NCI-H1694 (cell line): ENCODE data around the gene CUL2.
A peak's percentile ranks its signal among the peaks of the same experiment; 100 is the strongest.
"Not testable (repeated sequence)": the region's sequence is repeated elsewhere in the genome, so short reads cannot be mapped to it uniquely, and the experiment has no call there.

Experiments
- DNase-seq: peaks from one replicate; lab custom pipeline; 2025; lab: John Stamatoyannopoulos, UW

The CUL2 gene

DNA sequence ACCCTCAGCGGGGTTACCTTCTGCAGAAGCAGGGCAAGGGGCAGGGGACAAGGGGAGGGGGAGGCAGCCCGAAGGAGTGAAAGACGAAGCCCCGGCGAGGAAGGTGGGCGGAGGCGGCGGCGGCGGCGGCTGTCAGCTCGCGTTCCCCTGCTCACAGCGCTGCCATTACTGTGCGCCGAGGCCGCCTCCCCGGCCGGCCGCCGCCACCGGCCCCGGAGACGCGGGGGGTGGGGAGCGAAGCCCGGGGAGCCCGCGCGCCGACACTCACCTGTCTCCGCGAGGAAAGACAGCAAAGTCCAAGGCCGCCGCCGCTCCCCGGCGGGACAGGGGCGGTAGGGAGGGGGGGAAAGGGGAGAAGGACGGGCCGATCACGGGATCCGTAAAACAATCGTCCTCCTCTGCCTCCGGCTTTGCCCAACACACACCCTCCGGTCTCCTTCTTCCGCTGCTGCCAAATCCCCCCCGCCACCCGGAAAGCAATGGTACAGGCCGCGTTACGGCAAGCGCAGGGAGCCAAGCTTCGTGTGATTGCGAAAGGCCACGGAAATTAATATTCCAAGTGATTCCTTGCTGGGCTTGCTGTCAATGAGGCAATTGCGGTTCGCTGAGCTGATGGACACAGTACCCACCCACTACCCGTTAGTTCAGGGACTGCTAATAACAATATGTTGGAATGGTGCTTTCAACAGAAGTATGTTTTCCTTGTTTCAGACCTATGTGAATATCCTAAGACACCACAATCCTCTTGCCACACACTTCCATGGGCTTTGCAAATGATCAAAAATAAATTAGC lies at the start of gene CUL2:
Gene CUL2 (minus strand): TSS at position 180 of the 793 bp plus-strand sequence. CDS start 19,024 bp downstream, outside the sequence.
- peak; percentile 86 for DNase-seq

DNA sequence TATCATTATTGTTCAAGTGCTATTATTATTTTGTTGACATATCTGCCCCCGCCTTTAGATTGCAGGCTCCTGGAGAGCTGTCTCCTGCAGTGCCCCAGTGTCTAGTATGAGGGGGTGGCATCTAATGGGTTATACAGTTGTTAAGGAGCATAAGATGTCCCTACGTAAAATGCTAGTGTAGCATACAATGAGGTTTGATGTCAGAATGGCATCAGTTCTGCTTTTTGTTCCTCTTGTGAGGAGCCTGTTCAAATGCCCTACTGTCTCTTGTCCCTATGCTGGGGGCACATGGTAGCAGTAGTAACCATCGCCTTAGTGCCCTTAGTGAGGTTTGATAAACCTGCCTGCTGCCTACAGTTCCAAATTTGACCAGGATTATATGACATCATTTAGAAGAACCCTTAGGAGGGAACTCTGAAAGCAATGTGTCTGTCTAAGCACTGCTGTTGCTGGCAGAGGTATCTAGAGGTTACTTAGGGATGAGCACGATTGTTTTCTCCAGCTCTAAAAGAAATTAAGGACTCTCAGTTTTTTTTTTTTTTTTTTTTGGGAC lies 46.2 kb upstream of the CUL2 start:
- DNase-seq, result no peak

DNA sequence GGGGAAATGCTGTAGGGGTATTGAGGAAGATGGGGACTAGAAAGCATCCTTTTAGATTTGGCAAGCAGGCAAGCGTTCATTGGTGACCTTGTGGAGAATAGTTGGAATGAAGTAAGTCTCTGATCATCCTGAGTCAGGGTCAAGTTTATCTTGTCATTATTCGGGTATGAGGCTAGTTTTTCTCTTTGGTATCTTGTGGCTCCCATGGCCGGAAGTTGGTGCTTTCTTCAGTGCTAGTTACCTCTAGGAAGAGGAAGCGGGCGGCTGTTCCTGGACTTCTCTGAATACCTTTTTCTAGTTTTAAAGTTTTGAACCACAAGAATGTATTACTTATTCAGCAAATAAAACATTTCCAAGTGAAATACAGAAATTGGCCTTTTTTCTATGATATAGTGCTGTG lies 45.7 kb upstream of the CUL2 start:
- DNase-seq, result no peak

DNA sequence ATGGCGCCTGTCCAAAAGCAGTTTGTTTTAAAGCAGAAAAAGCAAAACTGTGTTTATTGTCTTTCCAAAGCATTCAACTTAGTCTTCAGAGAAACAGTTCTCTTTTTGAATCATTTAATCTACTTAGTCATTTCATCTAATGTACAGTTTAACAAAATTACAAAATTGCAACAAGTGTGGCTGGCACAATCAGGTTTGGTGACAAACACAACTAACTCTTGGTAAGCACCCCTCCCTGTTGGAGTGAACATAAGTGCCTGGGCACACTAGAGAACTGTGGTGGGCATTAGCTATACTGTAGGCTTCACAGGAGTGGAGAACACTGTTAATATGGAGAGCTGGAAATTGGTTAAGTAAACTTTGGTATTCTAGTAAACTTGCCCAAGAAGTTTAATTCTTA lies 43.4 kb upstream of the CUL2 start:
- no peak for DNase-seq

DNA sequence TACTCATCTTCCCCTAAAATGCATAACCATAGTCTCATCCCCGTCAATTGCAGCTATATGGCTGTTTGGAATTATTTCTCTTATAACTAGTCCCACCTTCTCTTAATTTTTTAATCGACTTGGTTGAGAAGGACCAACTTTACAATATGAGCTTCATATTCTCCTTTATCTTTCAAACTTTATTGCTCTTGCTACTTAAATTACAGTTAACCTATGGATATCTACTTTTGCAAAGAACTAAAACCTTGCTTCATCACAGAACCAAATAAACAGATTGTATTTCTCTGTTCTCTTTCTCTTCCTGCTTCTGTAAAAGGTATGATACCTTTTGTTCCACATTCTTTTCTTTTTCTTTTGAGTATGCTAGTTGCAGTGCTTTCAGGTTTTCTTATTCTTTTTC lies 42.6 kb upstream of the CUL2 start:
- no peak for DNase-seq

DNA sequence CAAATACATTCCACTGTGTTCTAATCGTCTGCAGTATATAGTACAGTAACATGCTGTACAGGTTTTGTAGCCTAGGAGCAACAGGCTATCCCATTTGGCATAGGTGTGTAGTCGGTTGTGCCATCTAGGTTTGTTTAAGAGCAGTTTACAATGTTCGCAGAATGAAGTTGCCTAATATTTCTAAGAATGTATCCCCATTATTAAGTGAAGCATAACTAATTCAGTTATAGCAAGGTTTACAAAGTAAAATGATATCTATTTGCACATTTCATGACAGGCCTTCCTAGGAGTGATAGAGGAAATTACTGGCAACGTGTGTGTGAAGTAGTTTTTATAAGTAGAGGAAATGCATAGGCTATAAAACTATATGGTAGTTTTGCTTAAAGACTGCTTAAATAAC lies 40.5 kb upstream of the CUL2 start:
- no peak for DNase-seq

DNA sequence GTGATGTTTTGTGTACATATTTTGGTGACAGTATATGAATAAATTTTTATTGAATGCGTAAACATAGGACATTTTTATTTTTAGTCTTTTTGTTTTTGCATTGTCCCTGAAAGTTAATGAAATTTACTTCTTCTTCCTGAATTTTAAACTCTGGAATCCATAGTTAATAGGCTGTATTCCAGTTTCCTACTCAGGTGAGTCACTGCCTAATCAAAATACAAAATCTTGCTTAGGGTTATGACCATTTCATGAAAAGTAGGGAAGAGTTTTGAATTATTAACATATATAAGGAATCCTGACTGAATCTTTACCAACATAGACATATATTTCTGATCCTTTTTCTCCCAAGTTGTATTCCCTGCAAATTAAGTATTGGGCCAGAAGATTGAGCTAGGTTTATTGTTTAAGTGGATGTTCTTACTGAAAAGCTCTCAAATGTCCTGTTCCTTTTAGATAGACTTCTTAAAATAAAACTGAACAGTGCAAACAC lies 39.1 kb upstream of the CUL2 start:
- no peak for DNase-seq

DNA sequence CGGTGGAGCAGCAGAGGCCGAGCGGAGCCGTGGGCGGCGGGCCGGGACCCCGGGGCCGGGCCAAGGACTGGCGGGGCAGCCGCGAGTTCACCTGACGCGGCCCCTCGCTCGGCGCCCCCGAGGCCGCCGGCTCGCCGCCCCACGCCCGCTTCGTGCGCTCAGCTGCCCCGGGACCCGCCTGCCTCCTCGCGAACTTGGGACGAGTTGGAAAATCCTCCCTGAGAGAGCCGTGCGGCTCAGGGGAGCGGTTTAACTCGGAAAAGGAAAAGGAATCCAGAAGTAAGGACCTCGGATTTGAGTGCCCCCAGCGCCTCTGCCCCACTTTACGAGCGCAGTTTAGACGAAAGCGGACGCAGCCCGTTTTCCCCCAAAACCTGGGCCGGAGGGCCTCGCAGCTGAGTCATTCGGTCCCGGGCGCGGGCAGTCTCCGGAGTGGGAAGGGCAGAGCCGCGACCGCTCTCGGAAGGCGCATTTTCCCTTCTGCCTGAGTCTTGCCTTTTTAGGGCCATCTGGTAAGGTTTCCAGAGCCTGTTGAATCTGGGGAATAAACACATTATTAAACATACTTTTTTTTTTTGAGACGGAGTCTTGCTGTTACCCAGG lies 37.2 kb upstream of the CUL2 start:
- DNase-seq, result no peak

DNA sequence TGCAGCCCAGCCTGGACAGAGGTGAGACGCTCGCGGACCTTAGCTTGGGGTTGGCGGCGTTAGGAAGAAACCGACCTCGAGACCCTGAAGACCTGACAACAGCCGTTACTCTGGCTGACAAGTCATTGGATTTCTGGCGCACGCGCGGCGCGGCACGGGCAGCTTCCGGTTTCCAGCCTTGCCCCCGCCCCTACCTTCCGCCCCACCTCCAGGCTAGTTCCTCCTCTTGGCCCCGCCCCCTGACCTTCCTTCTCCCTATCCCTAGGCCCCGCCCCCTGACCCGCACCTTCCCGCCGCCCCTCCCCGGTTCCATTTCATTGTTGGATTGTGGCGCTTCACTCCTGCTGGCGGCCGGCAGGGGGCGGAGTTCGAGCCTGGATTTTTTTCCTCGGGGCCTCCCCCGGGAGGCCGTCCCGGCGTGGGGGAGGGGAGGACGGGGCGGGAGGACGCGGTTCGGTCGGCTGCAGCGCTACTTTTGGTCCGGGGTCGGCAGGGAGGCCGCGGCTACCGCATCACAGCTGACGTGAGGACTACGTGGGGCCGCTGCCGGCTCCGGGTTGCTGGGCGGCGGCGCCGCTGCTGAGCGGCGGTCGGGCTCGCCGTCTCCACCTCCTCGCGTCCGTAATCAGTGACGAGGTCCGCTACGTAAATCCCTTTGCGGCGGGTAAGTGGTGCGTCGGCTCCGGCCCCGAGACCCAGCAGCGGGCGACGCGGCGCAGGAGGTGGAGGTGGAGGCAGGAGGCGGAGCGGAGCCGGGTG lies 36.6 kb upstream of the CUL2 start, which contains the start of gene CREM:
Gene CREM (plus strand): TSS at position 317 of the 759 bp plus-strand sequence. CDS start 10,990 bp downstream, outside the sequence.
- DNase-seq, result peak; percentile 97

DNA sequence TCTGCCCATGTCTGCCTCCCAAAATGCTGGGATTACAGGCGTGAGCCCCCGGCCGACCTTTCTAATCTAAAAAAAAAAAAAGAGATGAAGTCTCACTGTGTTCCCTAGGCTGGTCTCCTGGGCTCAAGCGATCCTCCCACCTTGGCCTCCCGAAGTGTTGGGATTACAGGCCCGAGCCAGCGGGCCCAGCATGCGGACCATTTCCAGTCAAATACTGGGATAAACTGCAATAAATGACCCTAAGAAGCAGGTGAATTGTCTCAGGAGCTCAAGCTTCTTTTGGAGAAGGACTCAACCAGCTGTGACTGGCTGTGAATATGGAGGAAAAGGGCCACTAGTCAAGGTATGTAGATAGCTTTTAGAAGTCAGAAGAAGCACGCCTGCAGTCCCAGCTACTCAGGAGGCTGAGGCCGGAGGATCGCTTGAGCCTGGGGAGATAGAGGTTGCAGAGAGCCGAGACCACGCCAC lies 36.0 kb upstream of the CUL2 start:
- DNase-seq, result no peak

DNA sequence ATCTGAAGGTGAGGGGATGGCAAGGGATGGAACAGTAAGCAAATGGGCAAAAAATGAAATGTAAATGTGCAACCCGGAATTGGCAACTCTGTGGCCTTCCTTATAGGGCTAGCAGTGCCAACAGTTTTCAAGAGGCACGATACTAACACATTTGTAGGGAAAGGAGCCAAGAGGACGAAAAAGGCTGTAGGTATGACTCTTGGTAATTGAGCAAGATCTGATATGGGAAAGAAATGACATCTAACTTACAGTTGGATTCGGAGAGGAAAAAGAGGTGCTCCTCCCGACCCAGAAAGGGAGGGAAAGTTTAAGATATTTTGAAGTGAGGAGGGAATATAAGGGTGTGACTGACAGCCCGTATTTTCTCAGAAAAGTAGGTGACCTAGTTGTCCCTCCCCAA lies 34.4 kb upstream of the CUL2 start:
- no peak for DNase-seq

DNA sequence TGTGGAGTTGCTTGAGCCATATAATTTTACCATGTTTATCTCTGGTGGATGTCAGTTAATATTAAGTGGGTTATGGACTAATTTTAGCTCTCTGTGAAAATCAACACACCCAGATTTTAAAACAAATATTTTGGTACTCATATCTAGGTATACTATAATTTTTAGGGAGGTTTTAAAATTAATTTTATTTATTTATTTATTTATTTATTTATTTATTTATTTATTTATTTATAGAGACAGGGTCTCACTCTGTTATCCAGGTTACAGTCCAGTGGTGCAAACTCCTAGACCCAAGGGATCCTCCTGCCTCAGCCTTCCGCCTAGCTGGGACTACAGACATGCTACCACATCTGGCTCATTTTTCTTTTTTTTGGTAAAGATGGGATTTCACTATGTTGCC lies 29.2 kb upstream of the CUL2 start:
- DNase-seq, result no peak

DNA sequence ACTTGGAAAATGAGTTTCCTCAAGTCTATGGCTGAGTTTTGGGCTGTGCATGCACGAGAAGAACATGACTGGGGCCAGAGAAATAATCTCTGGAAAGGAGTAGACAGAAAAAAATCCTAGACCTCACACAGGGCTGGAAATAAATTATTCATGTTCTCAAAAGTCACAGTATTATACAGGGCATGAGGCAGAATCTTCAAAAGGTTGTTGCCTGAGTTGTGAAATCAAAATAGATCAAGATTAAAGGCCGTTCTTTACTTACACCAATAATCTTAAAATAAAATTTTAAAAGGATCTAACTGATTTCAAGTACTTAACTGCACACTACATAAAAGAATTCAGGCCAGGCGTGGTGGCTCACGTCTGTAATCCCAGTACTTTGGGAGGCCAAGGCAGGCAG lies 22.4 kb upstream of the CUL2 start:
- DNase-seq, result no peak

DNA sequence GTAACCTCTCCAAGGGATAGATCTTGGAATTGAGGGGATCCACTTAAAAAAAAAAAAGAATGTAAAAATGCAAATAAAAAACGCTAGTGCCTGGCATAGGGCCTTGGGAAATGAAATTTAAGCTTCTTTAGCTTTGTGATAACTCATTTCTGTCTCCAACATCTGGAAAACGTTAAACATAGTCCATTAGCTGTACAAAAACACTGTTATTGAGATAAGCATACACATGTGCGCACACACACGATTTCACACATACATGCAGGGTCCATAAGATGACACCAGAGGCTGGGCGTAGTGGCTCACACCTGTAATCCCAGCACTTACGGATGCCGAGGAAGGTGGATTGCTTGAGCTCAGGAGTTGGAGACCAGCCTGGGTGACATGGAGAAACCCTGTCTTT lies 13.7 kb upstream of the CUL2 start:
- DNase-seq, result no peak

DNA sequence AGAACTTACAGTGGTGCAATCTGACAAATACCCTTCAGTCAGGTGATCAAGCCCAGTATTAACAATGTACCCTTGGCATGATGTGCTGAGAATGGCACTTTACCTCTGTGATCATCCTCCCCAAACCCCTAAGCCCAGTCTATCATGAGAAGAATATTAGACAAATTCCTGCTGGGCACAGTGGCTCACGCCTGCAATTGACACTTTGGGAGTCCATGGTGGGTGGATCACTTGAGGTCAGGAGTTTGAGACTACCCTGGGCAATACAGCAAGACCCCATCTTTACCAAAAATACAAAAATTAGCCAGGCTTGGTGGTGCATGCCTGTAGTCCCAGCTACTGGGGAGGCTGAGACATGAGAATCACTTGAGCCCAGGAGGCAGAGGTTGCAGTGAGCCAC lies 7.4 kb upstream of the CUL2 start:
- DNase-seq, result no peak

DNA sequence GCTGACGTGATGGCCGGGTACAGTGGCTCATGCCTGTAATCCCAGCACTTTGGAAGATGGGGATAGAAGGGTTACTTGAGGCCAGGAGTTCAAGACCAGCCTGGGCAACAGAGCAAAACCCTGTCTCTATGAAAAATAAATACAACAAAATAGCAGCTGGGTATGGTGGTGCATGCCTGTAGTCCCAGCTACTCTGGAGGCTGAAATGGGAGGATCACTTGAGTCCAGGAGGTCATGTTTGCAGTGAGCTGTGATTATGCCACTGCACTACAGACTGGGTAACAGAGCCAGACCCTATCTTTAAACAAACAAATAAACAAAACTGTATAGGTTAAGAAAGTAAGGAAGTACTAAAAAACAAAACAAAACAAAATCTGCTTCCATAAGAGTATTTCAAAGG lies 6.2 kb upstream of the CUL2 start:
- no peak for DNase-seq

DNA sequence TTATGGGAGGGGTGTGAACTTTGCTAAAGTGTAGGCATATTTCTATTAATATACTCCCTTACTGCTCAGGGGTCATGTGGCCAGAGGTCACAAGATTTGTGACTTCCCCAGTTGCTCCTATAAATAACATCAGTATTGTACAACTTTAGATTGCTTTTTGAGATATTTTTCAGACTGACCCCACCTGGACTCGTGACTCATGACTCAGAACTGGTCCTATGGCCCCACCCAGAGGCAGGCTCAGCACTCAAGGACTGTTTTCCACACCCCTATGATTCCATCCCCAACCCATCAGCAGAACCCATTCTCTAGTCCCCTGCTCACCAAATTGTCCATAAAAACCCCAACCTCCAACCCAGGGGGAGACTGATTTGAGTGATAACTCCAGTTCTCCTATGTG lies 2.7 kb upstream of the CUL2 start:
- no peak for DNase-seq

DNA sequence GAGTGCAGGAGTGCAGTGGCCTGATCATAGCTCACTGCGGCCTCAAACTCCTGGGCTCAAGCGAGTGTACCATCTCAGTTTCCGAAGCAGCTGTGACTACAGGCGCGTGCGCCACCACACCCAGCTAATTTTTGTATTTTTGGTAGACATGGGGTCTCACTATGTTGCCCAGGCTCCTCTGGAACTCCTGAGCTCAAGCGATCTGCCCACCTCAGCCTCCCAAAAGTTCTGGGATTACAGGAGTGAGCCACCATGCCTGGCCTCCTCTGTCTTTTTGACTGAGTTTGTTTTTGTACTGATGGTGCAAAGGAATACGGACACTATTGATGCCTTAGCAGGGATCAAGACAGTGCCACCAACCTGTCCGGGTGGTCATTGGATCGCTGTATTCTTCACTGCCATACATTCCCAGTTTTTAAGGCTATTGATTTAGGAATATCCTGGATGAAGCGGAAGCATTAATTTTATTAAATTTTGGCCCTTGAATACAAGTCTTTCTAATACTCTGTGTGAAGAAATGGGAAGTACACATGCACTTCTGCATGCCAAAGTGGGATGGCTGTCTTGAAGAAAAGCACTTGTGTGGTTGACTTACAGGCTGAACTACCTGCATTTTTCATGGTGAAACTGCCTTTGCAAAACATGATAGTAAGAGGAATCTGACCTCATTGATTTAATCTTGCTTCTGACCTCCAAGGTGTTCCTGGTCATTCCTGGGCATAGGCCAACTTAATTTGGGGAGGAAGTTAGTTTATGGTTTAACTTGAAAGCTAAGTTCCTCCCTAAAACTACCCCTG lies 2.1 kb upstream of the CUL2 start:
- no peak for DNase-seq

DNA sequence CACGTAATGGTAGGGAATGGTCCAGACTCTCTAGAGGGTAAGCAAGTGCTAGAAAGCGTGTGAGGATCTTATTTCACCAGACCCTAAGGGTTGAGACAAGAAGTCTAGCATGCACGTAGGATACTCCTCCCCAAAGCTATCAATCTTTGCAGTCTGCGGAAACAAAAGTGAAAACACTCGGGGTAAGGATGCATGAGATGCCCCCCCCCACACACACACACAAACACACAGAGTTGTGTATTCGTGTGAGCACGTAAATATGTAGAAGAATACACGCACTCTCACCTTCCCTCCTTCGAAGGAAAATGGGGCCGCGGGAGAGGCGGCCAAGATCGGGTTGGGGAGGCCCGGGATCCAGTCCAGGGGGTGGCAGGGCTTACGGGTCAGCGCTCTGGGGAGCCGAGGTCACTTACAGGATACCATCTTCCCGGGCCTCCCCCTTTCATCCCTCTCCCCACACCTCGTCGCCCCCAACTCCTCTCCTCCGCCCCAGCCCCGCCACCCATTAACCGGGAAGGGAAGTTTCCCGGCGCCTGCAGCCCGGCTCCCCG lies 455 bp downstream of the CUL2 start:
- no peak for DNase-seq

DNA sequence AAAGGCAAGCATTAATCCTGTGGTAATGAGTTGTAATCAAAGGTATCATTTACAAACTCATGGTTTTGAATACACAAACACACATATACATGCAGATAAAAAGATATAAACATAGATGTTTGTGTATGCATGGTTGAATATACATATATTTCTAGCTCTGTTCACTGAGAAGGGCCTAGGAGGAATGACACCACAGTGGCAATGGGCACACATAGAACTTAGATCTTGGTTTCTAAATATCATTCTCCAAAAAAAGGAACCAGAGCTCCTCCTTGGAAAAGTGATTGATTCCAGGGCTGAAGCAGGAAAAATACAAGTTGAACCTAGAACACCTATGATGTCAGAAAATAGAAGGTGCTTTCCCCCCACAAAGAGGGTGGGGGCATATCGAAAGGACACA lies 6.9 kb downstream of the CUL2 start:
- DNase-seq, result no peak

DNA sequence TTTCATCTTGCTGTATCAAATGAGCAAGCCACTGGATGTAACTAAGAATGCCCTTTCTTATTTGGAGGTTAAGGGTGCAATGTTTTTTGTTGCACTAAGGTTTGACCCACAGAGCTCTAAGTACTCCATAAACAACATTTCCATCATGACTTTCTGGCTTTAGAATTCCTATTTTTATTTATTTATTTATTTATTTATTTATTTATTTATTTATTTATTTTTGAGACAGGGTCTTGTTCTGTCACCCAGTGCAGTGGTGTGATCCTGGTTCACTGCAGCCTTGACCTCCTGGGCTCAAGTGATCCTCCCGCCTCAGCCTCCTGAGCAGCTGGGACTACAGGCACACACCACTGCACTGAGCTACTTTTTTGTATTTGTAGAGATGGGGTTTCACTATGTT lies 9.9 kb downstream of the CUL2 start:
- DNase-seq, result not testable (repeated sequence)
